MCF 10A (cell line): ENCODE data around the gene KIF3A. TPM values are rescaled to one million over a fixed set of nuclear protein-coding genes. Genes with fewer than 3 reads are reported as not detected.

Experiments used
- BruUV-seq: library from RNA; stranded (reverse); fragments of 400-500 nt; replicated peaks from 2 replicates; lab custom pipeline; 2021; lab: Mats Ljungman, UMichigan
- CTCF ChIA-PET: fragments of 300-600 bp; sonication (Branson Sonifier 250); formaldehyde crosslinking; extraction: SDS; loops from one replicate; lab custom pipeline; 2021; ENCODE audit warnings: antibody characterized with exemption, inconsistent platforms; lab: Yijun Ruan, JAX
- POLR2A ChIA-PET: fragments of 300-600, 350-650 bp; sonication (Branson Sonifier 250); formaldehyde crosslinking; extraction: SDS; loops from one replicate; lab custom pipeline; 2020; ENCODE audit warnings: antibody characterized with exemption, inconsistent platforms; lab: Yijun Ruan, JAX
- DNase-seq: peaks from one replicate; pipeline ENCODE4 v3.0.0-alpha.2; 2018; ENCODE audit not compliant: unreplicated experiment
- H3K27ac Mint-ChIP-seq: one replicate; pipeline ENCODE4 v1.8.0; 2022; ENCODE audit warnings: mild to moderate bottlenecking, low read depth, mixed read lengths; ENCODE audit not compliant: unreplicated experiment
- H3K27me3 Mint-ChIP-seq: one replicate; pipeline ENCODE4 v1.8.0; 2022; ENCODE audit warnings: mixed read lengths; ENCODE audit not compliant: insufficient read depth, unreplicated experiment
- H3K36me3 Mint-ChIP-seq: one replicate; pipeline ENCODE4 v1.8.0; 2022; ENCODE audit warnings: mild to moderate bottlenecking, moderate library complexity, mixed read lengths; ENCODE audit not compliant: insufficient read depth, unreplicated experiment
- H3K4me1 Mint-ChIP-seq: one replicate; pipeline ENCODE4 v1.8.0; 2022; ENCODE audit warnings: mixed read lengths; ENCODE audit not compliant: insufficient read depth, unreplicated experiment
- H3K4me3 Mint-ChIP-seq: one replicate; pipeline ENCODE4 v1.8.0; 2022; ENCODE audit warnings: mild to moderate bottlenecking, moderate library complexity, mixed read lengths; ENCODE audit not compliant: unreplicated experiment
- H3K9me3 Mint-ChIP-seq: one replicate; pipeline ENCODE4 v1.8.0; 2022; ENCODE audit warnings: mixed read lengths; ENCODE audit not compliant: unreplicated experiment
- intact Hi-C: fragments of 100-400 bp; cut with micrococcal nuclease; formaldehyde crosslinking; loops from 2 replicates; pipeline ENCODE4 v1.14.1; 2022
- total RNA-seq: library from RNA; stranded (reverse); gene quantifications from 2 replicates; pipeline ENCODE4 v1.2.3, GENCODE V29; 2022
- TF ChIP-seq, protein P1 (sequence below): fragments of 200-600 bp; IDR thresholded peaks from one replicate; pipeline ENCODE4 v1.8.0; 2022; ENCODE audit warnings: antibody characterized with exemption, mild to moderate bottlenecking; ENCODE audit not compliant: unreplicated experiment

KIF3A gene
- total RNA-seq, 1 experiment from 2014 or later = 23.9 TPM

DNA sequence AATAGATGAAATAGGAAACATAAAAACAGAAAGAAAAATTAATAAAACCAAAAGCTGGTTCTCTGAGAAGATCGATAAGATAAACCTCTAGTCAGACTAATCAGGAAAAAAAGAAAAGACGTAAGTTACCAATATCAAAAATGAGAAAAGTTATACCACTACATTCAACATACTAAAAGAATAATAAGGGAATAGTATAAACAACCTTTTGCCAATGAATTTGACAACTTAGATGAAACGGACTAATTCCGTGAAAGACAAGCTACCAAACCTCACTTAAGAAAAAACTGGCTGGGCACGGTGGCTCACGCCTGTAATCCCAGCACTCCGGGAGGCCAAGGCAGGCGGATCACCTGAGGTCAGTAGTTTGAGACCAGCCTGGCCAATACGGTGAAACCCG is 7.5 kb downstream of the KIF3A start:
- POLR2A ChIA-PET = no interaction called here

DNA sequence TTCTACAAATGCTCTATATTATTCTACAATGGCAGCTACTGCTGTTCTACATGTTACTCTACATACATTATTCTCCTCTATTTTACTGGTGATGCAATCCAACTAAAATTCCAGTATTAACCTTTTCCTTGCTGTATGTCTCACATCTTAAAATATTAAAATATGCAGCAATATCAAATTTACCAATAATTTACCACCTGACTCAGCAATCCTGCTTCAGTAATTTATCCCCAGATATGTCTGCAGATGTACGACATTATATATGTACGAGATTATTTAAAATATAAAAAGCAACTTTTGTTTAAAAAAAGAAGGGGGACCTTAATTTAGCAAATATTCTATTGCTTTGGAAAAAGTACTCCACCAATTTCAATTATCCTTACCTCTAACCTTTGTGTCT is 11.6 kb downstream of the KIF3A start:
- Mint-ChIP-seq H3K27ac (no peak overlapping the region), H3K4me1 (no peaks in the 10 kb centered on the region), H3K9me3 (no peaks in the 10 kb centered on the region), H3K27me3 (no peaks in the 10 kb centered on the region), H3K4me3 (no peak overlapping the region), H3K36me3 (peaks cover 28% of the 10 kb centered on the region)
- no TSS peak for BruUV-seq
- ChIA-PET POLR2A (interaction anchor here (0.7 to 5.0 kb wide), 5 partner anchors 9 to 147 kb away, joined by 3 to 29 read pairs (median 3); partner anchors contain the start of gene KIF3A), CTCF (no interaction called here)
- TF ChIP-seq, protein P1, sequence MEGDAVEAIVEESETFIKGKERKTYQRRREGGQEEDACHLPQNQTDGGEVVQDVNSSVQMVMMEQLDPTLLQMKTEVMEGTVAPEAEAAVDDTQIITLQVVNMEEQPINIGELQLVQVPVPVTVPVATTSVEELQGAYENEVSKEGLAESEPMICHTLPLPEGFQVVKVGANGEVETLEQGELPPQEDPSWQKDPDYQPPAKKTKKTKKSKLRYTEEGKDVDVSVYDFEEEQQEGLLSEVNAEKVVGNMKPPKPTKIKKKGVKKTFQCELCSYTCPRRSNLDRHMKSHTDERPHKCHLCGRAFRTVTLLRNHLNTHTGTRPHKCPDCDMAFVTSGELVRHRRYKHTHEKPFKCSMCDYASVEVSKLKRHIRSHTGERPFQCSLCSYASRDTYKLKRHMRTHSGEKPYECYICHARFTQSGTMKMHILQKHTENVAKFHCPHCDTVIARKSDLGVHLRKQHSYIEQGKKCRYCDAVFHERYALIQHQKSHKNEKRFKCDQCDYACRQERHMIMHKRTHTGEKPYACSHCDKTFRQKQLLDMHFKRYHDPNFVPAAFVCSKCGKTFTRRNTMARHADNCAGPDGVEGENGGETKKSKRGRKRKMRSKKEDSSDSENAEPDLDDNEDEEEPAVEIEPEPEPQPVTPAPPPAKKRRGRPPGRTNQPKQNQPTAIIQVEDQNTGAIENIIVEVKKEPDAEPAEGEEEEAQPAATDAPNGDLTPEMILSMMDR = no peak
- no peak for DNase-seq
- intact Hi-C loops = no loop called here

More for the DNA sequence above, 7.5 kb downstream of the KIF3A start:
- Mint-ChIP-seq H3K4me3 (no peak overlapping the region), H3K27me3 (no peaks in the 10 kb centered on the region), H3K4me1 (peaks cover 7% of the 10 kb centered on the region), H3K27ac (no peak overlapping the region), H3K36me3 (peaks cover 48% of the 10 kb centered on the region), H3K9me3 (no peaks in the 10 kb centered on the region)
- no peak for DNase-seq
- intact Hi-C loops = no loop called here
- CTCF ChIA-PET = interaction anchor here (0.6 to 1.8 kb wide), 5 partner anchors 10 to 1121 kb away, joined by 3 to 6 read pairs (median 4); no protein-coding TSS in a partner anchor
- TF ChIP-seq, protein P1 = no peak
- no TSS peak for BruUV-seq

DNA sequence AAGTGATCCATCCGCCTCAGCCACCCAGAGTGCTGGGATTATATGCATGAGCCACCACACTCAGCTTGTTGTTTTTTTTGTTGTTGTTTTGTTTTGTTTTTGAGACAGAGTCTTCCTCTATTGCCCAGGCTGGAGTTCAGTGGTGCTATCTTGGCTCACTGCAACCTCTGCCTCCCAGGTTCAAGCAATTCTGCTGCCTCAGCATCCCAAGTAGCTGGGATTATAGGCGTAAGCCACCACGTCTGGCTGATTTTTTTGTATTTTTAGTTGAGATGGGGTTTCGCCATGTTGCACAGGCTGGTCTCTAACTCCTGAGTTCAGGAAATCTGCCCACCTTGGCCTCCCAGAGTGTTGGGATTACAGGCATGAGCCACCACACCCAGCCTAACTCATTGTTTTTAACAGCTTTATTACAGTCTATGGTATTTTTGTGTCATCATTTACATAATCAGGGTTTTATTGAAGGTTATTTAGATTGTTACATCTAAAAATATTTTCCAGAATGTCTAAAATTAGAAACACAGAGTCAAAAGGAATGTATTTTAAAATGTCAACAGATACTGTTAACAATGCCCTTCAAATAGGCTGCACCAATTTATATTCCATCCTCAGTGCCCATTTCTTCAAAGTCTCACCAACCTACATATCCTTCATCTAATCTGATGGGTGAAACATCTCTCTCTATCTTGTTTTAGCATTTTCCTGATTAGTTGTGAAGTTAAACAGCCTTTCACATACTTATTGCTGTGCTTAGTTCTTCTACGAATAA is 18.6 kb downstream of the KIF3A start:
- Mint-ChIP-seq H3K27ac (no peak overlapping the region), H3K27me3 (no peaks in the 10 kb centered on the region), H3K9me3 (no peaks in the 10 kb centered on the region), H3K36me3 (peaks cover 36% of the 10 kb centered on the region), H3K4me1 (no peaks in the 10 kb centered on the region), H3K4me3 (no peak overlapping the region)
- POLR2A ChIA-PET = interaction anchor here (0.7 to 1.3 kb wide), 3 partner anchors 17 to 41 kb away, joined by 3 to 4 read pairs (median 3); no protein-coding TSS in a partner anchor
- BruUV-seq = no TSS peak
- CTCF ChIA-PET = interaction anchor here (0.7 kb wide), 2 partner anchors 102 to 333 kb away, joined by 3 read pairs; no protein-coding TSS in a partner anchor
- intact Hi-C loops = loop anchor here (10.0 kb wide), 1 partner anchor 334 kb away; no protein-coding TSS in a partner anchor
- TF ChIP-seq, protein P1 = no peak
- no peak for DNase-seq

DNA sequence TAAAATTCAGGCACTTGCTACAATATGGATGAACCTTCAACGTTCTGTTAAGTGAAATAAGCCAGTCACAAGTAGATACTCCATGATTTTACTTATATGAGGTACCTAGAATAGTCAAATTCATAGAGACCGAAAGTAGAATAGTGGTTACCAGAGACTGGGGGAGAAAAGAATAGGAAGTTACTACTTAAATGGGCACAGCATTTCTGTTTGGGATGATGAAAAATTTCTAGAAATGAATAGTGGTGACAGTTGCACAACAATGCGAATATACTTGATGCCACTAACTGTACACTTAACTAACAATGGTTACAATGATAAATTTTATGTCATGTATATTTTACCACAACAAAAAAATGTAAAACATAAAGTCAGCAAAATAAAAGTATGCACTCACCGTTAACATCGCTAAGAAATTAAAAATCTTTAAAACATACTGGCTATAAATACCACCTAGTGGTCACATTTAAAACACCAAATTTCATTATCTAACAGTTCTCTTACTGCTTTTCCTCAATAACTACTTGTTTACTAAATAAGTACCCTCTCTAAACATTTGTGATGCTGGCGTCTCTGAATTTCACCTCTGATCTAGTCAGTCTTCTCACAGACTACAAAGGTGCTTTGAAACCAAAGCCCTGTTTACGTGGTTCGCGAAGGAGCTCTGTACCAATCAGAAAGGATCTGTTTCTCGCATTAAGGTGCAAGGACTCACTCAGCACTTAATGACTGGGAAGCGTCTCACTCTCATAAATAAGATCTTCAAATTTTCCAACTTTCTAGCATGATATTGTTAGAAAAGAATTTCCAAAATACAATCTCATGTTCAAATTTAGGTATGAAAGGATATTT is 22.7 kb downstream of the KIF3A start:
- Mint-ChIP-seq H3K27ac (no peak overlapping the region), H3K36me3 (peaks cover 29% of the 10 kb centered on the region), H3K9me3 (no peaks in the 10 kb centered on the region), H3K4me3 (no peak overlapping the region), H3K27me3 (no peaks in the 10 kb centered on the region), H3K4me1 (no peaks in the 10 kb centered on the region)
- intact Hi-C loops = loop anchor here (1.0 to 10.0 kb wide), 2 partner anchors 188 to 330 kb away; no protein-coding TSS in a partner anchor
- ChIA-PET POLR2A (no interaction called here), CTCF (interaction anchor here (0.6 to 2.1 kb wide), 14 partner anchors 9 to 439 kb away, joined by 3 to 13 read pairs (median 4); partner anchors contain the start of gene KIF3A)
- TF ChIP-seq, protein P1 = peak; percentile 50
- DNase-seq = no peak
- no TSS peak for BruUV-seq
